ENCODE data around the gene TNFAIP3. TPM values are rescaled to one million over a fixed set of nuclear protein-coding genes. Genes with fewer than 3 reads are reported as not detected.
"Not testable (repeated sequence)": the region's sequence is repeated elsewhere in the genome, so short reads cannot be mapped to it uniquely, and the experiment has no call there.

Gene TNFAIP3
- total and polyA plus RNA-seq, 2 experiments from 2014 or later, result 73.4 to 141 TPM

GRCh38 chr6:137839076-137839475, 28.0 kb upstream of the TNFAIP3 start:
- H3K79me2 ChIP-seq, result no peaks in the 10 kb centered on the region
- no peak overlapping the region for H3K27ac ChIP-seq
- no peaks in the 10 kb centered on the region for H4K20me1 ChIP-seq (ENCODE audit: insufficient read depth, poor library complexity, severe bottlenecking)
- H3K4me2 ChIP-seq, result no peak overlapping the region
- peaks cover 5% of the 10 kb centered on the region for H3K9me3 ChIP-seq (ENCODE audit: low read depth)
- no peaks in the 10 kb centered on the region for H3K27me3 ChIP-seq
- no peak overlapping the region for H2AFZ ChIP-seq
- no peaks in the 10 kb centered on the region for H3K9me2 ChIP-seq (replicated peaks; ENCODE audit: insufficient read depth)
- H3K4me1 ChIP-seq (ENCODE audit: insufficient read depth), result no peaks in the 10 kb centered on the region
- H3K36me3 ChIP-seq (replicated peaks; ENCODE audit: insufficient read depth, low read depth), result no peaks in the 10 kb centered on the region
- WGBS (ENCODE audit: low lambda C conversion rate, missing lambda C conversion rate), result 91% methylated on average over 2 of the region's 2 CpGs
- TF ChIP-seq EZH2phosphoT487 (IDR thresholded peaks at IDR 0.05; ENCODE audit: low read depth, severe bottlenecking, unreplicated experiment), result no peak
- TF ChIP-seq CTCF (IDR thresholded peaks at IDR 0.05; ENCODE audit: poor library complexity), result no peak
- no peak for TF ChIP-seq EZH2 (IDR thresholded peaks at IDR 0.05; ENCODE audit: borderline replicate concordance)
- no peak for DNase-seq (ENCODE audit: low spot score)
- H3K4me3 ChIP-seq, result no peak overlapping the region

- H3K27ac ChIP-seq, result no peak overlapping the region
- TF ChIP-seq EZH2phosphoT487 (IDR thresholded peaks at IDR 0.05; ENCODE audit: low read depth, severe bottlenecking, unreplicated experiment), result no peak
- no peak for TF ChIP-seq CTCF (IDR thresholded peaks at IDR 0.05; ENCODE audit: poor library complexity)
- TF ChIP-seq EZH2 (IDR thresholded peaks at IDR 0.05; ENCODE audit: borderline replicate concordance), result no peak
- 96% methylated on average over 1 of the region's 1 CpG for WGBS (ENCODE audit: low lambda C conversion rate, missing lambda C conversion rate)
These were observed 26.8 kb upstream of the TNFAIP3 start for GRCh38 chr6:137840252-137840651.

GRCh38 chr6:137843211-137843610, 23.8 kb upstream of the TNFAIP3 start:
- TF ChIP-seq EZH2 (IDR thresholded peaks at IDR 0.05; ENCODE audit: borderline replicate concordance) (no peak), CTCF (IDR thresholded peaks at IDR 0.05; ENCODE audit: poor library complexity) (no peak), EZH2phosphoT487 (IDR thresholded peaks at IDR 0.05; ENCODE audit: low read depth, severe bottlenecking, unreplicated experiment) (no peak)
- no peak overlapping the region for H3K27ac ChIP-seq
- H3K4me3 ChIP-seq, result no peak overlapping the region
- H3K27me3 ChIP-seq, result no peaks in the 10 kb centered on the region
- H2AFZ ChIP-seq, result no peak overlapping the region
- H3K4me1 ChIP-seq (ENCODE audit: insufficient read depth), result peaks cover 2% of the 10 kb centered on the region
- no peaks in the 10 kb centered on the region for H3K36me3 ChIP-seq (replicated peaks; ENCODE audit: insufficient read depth, low read depth)
- H3K9me3 ChIP-seq (ENCODE audit: low read depth), result peaks cover 5% of the 10 kb centered on the region
- no peaks in the 10 kb centered on the region for H3K9me2 ChIP-seq (replicated peaks; ENCODE audit: insufficient read depth)
- no peak overlapping the region for H3K4me2 ChIP-seq
- no peak for DNase-seq (ENCODE audit: low spot score)
- H3K79me2 ChIP-seq, result no peaks in the 10 kb centered on the region
- H4K20me1 ChIP-seq (ENCODE audit: insufficient read depth, poor library complexity, severe bottlenecking), result no peaks in the 10 kb centered on the region

More at GRCh38 chr6:137840252-137840651, 26.8 kb upstream of the TNFAIP3 start:
- Histone ChIP-seq H3K9me3 (ENCODE audit: low read depth) (peaks cover 5% of the 10 kb centered on the region), H3K4me1 (ENCODE audit: insufficient read depth) (no peaks in the 10 kb centered on the region), H3K9me2 (replicated peaks; ENCODE audit: insufficient read depth) (no peaks in the 10 kb centered on the region), H2AFZ (no peak overlapping the region), H3K27me3 (no peaks in the 10 kb centered on the region), H3K4me2 (no peak overlapping the region), H3K36me3 (replicated peaks; ENCODE audit: insufficient read depth, low read depth) (no peaks in the 10 kb centered on the region), H4K20me1 (ENCODE audit: insufficient read depth, poor library complexity, severe bottlenecking) (no peaks in the 10 kb centered on the region), H3K79me2 (no peaks in the 10 kb centered on the region), H3K4me3 (no peak overlapping the region)
- DNase-seq (ENCODE audit: low spot score), result no peak

- not testable (repeated sequence) for DNase-seq (ENCODE audit: low spot score); H3K79me2 ChIP-seq; H3K4me2 ChIP-seq; H3K27me3 ChIP-seq; H3K9me2 ChIP-seq (replicated peaks; ENCODE audit: insufficient read depth); H3K4me3 ChIP-seq; H3K9me3 ChIP-seq (ENCODE audit: low read depth); H2AFZ ChIP-seq; H4K20me1 ChIP-seq (ENCODE audit: insufficient read depth, poor library complexity, severe bottlenecking); H3K27ac ChIP-seq; H3K36me3 ChIP-seq (replicated peaks; ENCODE audit: insufficient read depth, low read depth)
- WGBS (ENCODE audit: low lambda C conversion rate, missing lambda C conversion rate), result 69% methylated on average over 2 of the region's 2 CpGs
- H3K4me1 ChIP-seq (ENCODE audit: insufficient read depth), result peaks cover 11% of the 10 kb centered on the region
These were observed 22.7 kb upstream of the TNFAIP3 start for GRCh38 chr6:137844327-137844726.

- WGBS (ENCODE audit: low lambda C conversion rate, missing lambda C conversion rate), result 88% methylated on average over 7 of the region's 7 CpGs
These were observed 22.3 kb upstream of the TNFAIP3 start for GRCh38 chr6:137844773-137845172.

More at GRCh38 chr6:137844773-137845172, 22.3 kb upstream of the TNFAIP3 start:
- H3K27ac ChIP-seq; H2AFZ ChIP-seq; H3K9me3 ChIP-seq (ENCODE audit: low read depth); H3K36me3 ChIP-seq (replicated peaks; ENCODE audit: insufficient read depth, low read depth); H3K9me2 ChIP-seq (replicated peaks; ENCODE audit: insufficient read depth); H3K4me2 ChIP-seq; H3K4me3 ChIP-seq; H4K20me1 ChIP-seq (ENCODE audit: insufficient read depth, poor library complexity, severe bottlenecking); DNase-seq (ENCODE audit: low spot score); H3K27me3 ChIP-seq; H3K79me2 ChIP-seq: not testable (repeated sequence)
- H3K4me1 ChIP-seq (ENCODE audit: insufficient read depth), result peaks cover 11% of the 10 kb centered on the region

Data from hepatocyte (in vitro differentiated cells).